Neural cell (in vitro differentiated cells): ENCODE results near the gene TLE1. TPM values are rescaled to one million over a fixed set of nuclear protein-coding genes. Genes with fewer than 3 reads are reported as not detected.

Experiments
- H2AFZ ChIP-seq: fragments of 200-600, 300-800 bp; sonication (generic), shearing (Covaris generic); 2 replicates; pipeline ENCODE4 v1.6.0; 2014; ENCODE audit warnings: low read depth, mild to moderate bottlenecking, antibody characterized with exemption, low read length, moderate library complexity
- H3F3A ChIP-seq: fragments of 200-600 bp; shearing (Covaris generic); 2 replicates; pipeline ENCODE4 v1.6.1; 2016; ENCODE audit warnings: mild to moderate bottlenecking, moderate library complexity, mixed read lengths, antibody characterized with exemption, low read length; ENCODE audit not compliant: insufficient read depth, poor library complexity, severe bottlenecking
- H3K27ac ChIP-seq: fragments of 200-600, 300-800 bp; sonication (generic), shearing (Covaris generic); 2 replicates; pipeline ENCODE4 v1.5.1; 2014; ENCODE audit warnings: mild to moderate bottlenecking, low read length, moderate library complexity
- H3K27me3 ChIP-seq: fragments of 300-800, 200-600 bp; sonication (generic), shearing (Covaris generic); 2 replicates; pipeline ENCODE4 v1.6.0; 2014; ENCODE audit warnings: mild to moderate bottlenecking, low read depth, low read length, moderate library complexity; ENCODE audit not compliant: insufficient read depth
- H3K36me3 ChIP-seq: fragments of 300-800, 200-600 bp; sonication (generic), shearing (Covaris generic); 2 replicates; pipeline ENCODE4 v1.5.1; 2014; ENCODE audit warnings: mild to moderate bottlenecking, antibody characterized with exemption, low read length, moderate library complexity; ENCODE audit not compliant: insufficient read depth
- H3K4me2 ChIP-seq: fragments of 300-800, 200-600 bp; sonication (generic), shearing (Covaris generic); 2 replicates; pipeline ENCODE4 v1.6.0; 2014; ENCODE audit warnings: mild to moderate bottlenecking, low read length
- H3K4me3 ChIP-seq: fragments of 300-800, 200-600 bp; sonication (generic), shearing (Covaris generic); 2 replicates; pipeline ENCODE4 v1.5.1; 2014; ENCODE audit warnings: mild to moderate bottlenecking, low read length, moderate library complexity
- H3K79me2 ChIP-seq: fragments of 200-600 bp; shearing (Covaris generic); replicated peaks from 2 replicates; pipeline ENCODE4 v1.6.0; 2014; ENCODE audit warnings: mild to moderate bottlenecking, low read length, moderate library complexity; ENCODE audit not compliant: insufficient read depth
- H3K9ac ChIP-seq: fragments of 300-800, 200-600 bp; sonication (generic), shearing (Covaris generic); 2 replicates; pipeline ENCODE4 v1.6.1; 2016; ENCODE audit warnings: mild to moderate bottlenecking, low read length, mixed read lengths
- H3K9me2 ChIP-seq: fragments of 200-600 bp; shearing (Covaris generic); 2 replicates; pipeline ENCODE4 v1.6.1; 2016; ENCODE audit warnings: mild to moderate bottlenecking, low read length, mixed read lengths; ENCODE audit not compliant: insufficient read depth
- H3K9me3 ChIP-seq: fragments of 200-600, 300-800 bp; sonication (generic), shearing (Covaris generic); 2 replicates; pipeline ENCODE4 v1.6.1; 2016; ENCODE audit warnings: mild to moderate bottlenecking, mixed run types, low read length, moderate library complexity, mixed read lengths
- H4K20me1 ChIP-seq: fragments of 200-600 bp; shearing (Covaris generic); 2 replicates; pipeline ENCODE4 v1.6.1; 2016; ENCODE audit warnings: mild to moderate bottlenecking, mixed run types; ENCODE audit not compliant: insufficient read depth
- CTCF ChIP-seq: fragments of 450-650 bp; IDR thresholded peaks from 2 replicates; pipeline ENCODE4 v1.5.1; 2014; ENCODE audit warnings: antibody characterized with exemption, mild to moderate bottlenecking, moderate library complexity; ENCODE audit not compliant: poor library complexity, severe bottlenecking
- EP300 ChIP-seq: fragments of 450-650 bp; conservative IDR thresholded peaks from 2 replicates; pipeline ENCODE4 v1.6.1; 2014; ENCODE audit warnings: antibody characterized with exemption, mild to moderate bottlenecking, moderate library complexity; ENCODE audit not compliant: poor library complexity, severe bottlenecking
- EZH2 ChIP-seq: fragments of 200-600, 300-800 bp; shearing (Covaris generic), sonication (generic); IDR thresholded peaks from 2 replicates; pipeline ENCODE4 v1.6.1; 2014; ENCODE audit warnings: antibody characterized with exemption, low read length, borderline replicate concordance, mild to moderate bottlenecking; ENCODE audit not compliant: insufficient read depth, poor library complexity, severe bottlenecking
- MXI1 ChIP-seq: fragments of 450-650 bp; conservative IDR thresholded peaks from 2 replicates; pipeline ENCODE4 v1.6.1; 2014; ENCODE audit warnings: antibody characterized with exemption, mild to moderate bottlenecking; ENCODE audit not compliant: poor library complexity, severe bottlenecking
- POLR2AphosphoS5 ChIP-seq: IDR thresholded peaks from 2 replicates; pipeline ENCODE4 v1.6.1; 2012
- RAD21 ChIP-seq: fragments of 450-650 bp; conservative IDR thresholded peaks from 2 replicates; pipeline ENCODE4 v1.6.1; 2014; ENCODE audit warnings: antibody characterized with exemption, mild to moderate bottlenecking, moderate library complexity
- REST ChIP-seq: IDR thresholded peaks from 2 replicates; pipeline ENCODE4 v1.6.1; 2012; ENCODE audit warnings: borderline replicate concordance
- SMC3 ChIP-seq: fragments of 450-650 bp; conservative IDR thresholded peaks from 2 replicates; pipeline ENCODE4 v1.6.1; 2014; ENCODE audit warnings: antibody characterized with exemption, mild to moderate bottlenecking, moderate library complexity; ENCODE audit not compliant: poor library complexity
- TAF1 ChIP-seq: IDR thresholded peaks from 2 replicates; pipeline ENCODE4 v1.6.1; 2012; ENCODE audit warnings: low read depth
- polyA plus RNA-seq: library from polyadenylated mRNA; depleted of rRNA; stranded (reverse); fragments of >200 nt; gene quantifications from 2 replicates; pipeline ENCODE4 v1.2.3, GENCODE V29; 2014

Gene TLE1
- polyA plus RNA-seq, 1 donor from 2014 or later: 93.6 TPM

GRCh38 chr9:81584099-81584498, 105.2 kb downstream of the TLE1 start:
- no peaks in the 10 kb centered on the region for H3K9me3 ChIP-seq
- no peaks in the 10 kb centered on the region for H4K20me1 ChIP-seq
- H3K27me3 ChIP-seq: no peaks in the 10 kb centered on the region
- TF ChIP-seq EZH2: no peak
- no peak for TF ChIP-seq MXI1
- TF ChIP-seq POLR2AphosphoS5: no peak
- TF ChIP-seq SMC3: no peak
- TF ChIP-seq EP300: no peak
- no peak for TF ChIP-seq REST
- TF ChIP-seq TAF1: no peak
- TF ChIP-seq RAD21: no peak
- TF ChIP-seq CTCF: no peak
- H3K4me3 ChIP-seq: no peak overlapping the region
- no peaks in the 10 kb centered on the region for H3K9me2 ChIP-seq
- H3K9ac ChIP-seq: no peak overlapping the region
- no peaks in the 10 kb centered on the region for H3F3A ChIP-seq
- no peak overlapping the region for H3K4me2 ChIP-seq
- H3K36me3 ChIP-seq: peaks cover 13% of the 10 kb centered on the region
- H3K27ac ChIP-seq: no peak overlapping the region
- no peaks in the 10 kb centered on the region for H3K79me2 ChIP-seq
- H2AFZ ChIP-seq: no peak overlapping the region

GRCh38 chr9:81581986-81582385, 107.4 kb downstream of the TLE1 start:
- no peak overlapping the region for H2AFZ ChIP-seq
- no peak overlapping the region for H3K9ac ChIP-seq
- no peak overlapping the region for H3K4me2 ChIP-seq
- H3F3A ChIP-seq: no peaks in the 10 kb centered on the region
- peaks cover 13% of the 10 kb centered on the region for H3K36me3 ChIP-seq
- H4K20me1 ChIP-seq: no peaks in the 10 kb centered on the region
- H3K9me3 ChIP-seq: no peaks in the 10 kb centered on the region
- TF ChIP-seq MXI1 (no peak), TAF1 (no peak), CTCF (no peak), SMC3 (no peak), RAD21 (no peak), EZH2 (no peak), POLR2AphosphoS5 (no peak), EP300 (no peak), REST (no peak)
- no peaks in the 10 kb centered on the region for H3K9me2 ChIP-seq
- no peak overlapping the region for H3K27ac ChIP-seq
- no peaks in the 10 kb centered on the region for H3K79me2 ChIP-seq
- H3K27me3 ChIP-seq: no peaks in the 10 kb centered on the region
- no peak overlapping the region for H3K4me3 ChIP-seq
